ENCODE data around the gene PAK5.

The PAK5 gene

GRCh38 chr20:9503526-9504245, 335.2 kb downstream of the PAK5 start:
- no peaks in the 10 kb centered on the region for H3K4me1 Mint-ChIP-seq (ENCODE audit: low read depth)
- no peaks in the 10 kb centered on the region for H3K36me3 Mint-ChIP-seq (ENCODE audit: low read depth)
- peaks cover 18% of the 10 kb centered on the region for H3K27me3 Mint-ChIP-seq (ENCODE audit: low read depth)
- no peak overlapping the region for H3K27ac Mint-ChIP-seq
- no peaks in the 10 kb centered on the region for H3K9me3 Mint-ChIP-seq
- DNase-seq (ENCODE audit: low spot score), result no peak
- H3K4me3 Mint-ChIP-seq, result no peak overlapping the region

DNA sequence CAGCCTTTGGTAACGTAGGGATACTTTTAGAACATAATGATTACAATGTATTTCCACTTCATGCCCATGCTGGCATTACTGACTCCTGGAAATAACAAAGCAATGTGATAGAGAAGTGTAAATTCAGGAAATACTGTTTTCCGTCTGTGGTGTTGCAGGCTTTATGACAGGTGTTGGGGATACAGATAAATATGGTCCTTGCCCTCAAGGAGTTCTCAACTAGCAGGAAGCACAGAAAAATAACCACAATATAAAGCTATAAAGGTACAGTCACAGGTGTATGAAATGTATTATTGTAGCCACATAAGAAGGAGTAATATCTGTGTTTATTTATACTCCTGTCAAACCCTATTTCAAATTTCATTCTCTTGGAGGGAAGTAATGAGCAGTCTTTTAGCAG, 337.4 kb downstream of the PAK5 start:
- no peaks in the 10 kb centered on the region for H3K4me1 Mint-ChIP-seq (ENCODE audit: low read depth)
- no peak overlapping the region for H3K27ac Mint-ChIP-seq
- H3K36me3 Mint-ChIP-seq (ENCODE audit: low read depth), result no peaks in the 10 kb centered on the region
- H3K4me3 Mint-ChIP-seq, result no peak overlapping the region
- no peaks in the 10 kb centered on the region for H3K9me3 Mint-ChIP-seq
- no peak for DNase-seq (ENCODE audit: low spot score)
- H3K27me3 Mint-ChIP-seq (ENCODE audit: low read depth), result peaks cover 6% of the 10 kb centered on the region

DNA sequence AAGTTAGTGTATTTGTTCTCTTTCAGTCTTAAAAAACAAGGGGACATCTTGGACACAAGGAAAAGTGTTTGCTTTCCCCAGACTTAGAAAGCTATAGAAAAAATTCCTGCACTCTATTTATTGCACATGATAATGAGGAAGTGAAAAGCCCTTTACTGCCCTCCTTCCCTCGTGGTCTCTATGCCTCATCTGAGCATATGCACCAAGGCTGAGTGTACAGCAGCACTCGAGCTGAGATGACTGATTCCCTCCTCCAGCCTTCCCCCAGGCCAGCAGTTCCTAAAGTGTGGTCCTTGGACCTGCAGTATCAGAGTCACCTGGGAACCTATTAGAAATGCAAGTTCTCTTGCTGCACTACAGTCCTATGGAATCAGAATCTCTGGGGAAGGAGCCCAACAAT, 338.8 kb downstream of the PAK5 start:
- Mint-ChIP-seq H3K9me3 (peaks cover 8% of the 10 kb centered on the region), H3K36me3 (ENCODE audit: low read depth) (no peaks in the 10 kb centered on the region), H3K27me3 (ENCODE audit: low read depth) (no peaks in the 10 kb centered on the region), H3K4me3 (no peak overlapping the region), H3K4me1 (ENCODE audit: low read depth) (no peaks in the 10 kb centered on the region), H3K27ac (no peak overlapping the region)
- DNase-seq (ENCODE audit: low spot score), result no peak

GRCh38 chr20:9499126-9499899, 339.6 kb downstream of the PAK5 start:
- Mint-ChIP-seq H3K27ac (no peak overlapping the region), H3K36me3 (ENCODE audit: low read depth) (no peaks in the 10 kb centered on the region)

DNA sequence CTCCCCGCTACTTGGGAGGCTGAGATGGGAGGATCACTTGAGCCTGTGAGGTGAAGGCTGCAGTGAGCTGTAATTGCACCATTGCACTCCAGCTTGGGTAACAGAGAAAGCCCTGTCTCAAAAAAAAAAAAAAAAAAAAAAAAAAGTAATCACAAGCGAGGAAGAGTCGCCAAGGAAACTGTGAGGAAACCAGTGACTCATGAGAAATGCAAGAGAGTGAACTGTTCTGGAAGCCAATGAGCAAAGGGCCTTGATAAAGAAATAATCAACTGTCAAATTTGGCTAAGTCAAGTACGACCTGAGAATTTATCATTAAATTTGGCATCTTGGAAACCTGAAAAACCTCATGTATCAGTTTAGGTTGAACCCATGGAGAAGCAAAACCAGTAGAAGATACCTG, 340.6 kb downstream of the PAK5 start:
- H3K36me3 Mint-ChIP-seq (ENCODE audit: low read depth), result no peaks in the 10 kb centered on the region
- no peak overlapping the region for H3K4me3 Mint-ChIP-seq
- H3K27me3 Mint-ChIP-seq (ENCODE audit: low read depth), result no peaks in the 10 kb centered on the region
- H3K9me3 Mint-ChIP-seq, result peaks cover 8% of the 10 kb centered on the region
- H3K4me1 Mint-ChIP-seq (ENCODE audit: low read depth), result no peaks in the 10 kb centered on the region
- DNase-seq (ENCODE audit: low spot score), result no peak
- no peak overlapping the region for H3K27ac Mint-ChIP-seq

More at GRCh38 chr20:9499126-9499899, 339.6 kb downstream of the PAK5 start:
- Mint-ChIP-seq H3K9me3 (peaks cover 8% of the 10 kb centered on the region), H3K27me3 (ENCODE audit: low read depth) (no peaks in the 10 kb centered on the region), H3K4me1 (ENCODE audit: low read depth) (no peaks in the 10 kb centered on the region), H3K4me3 (no peak overlapping the region)
- DNase-seq (ENCODE audit: low spot score), result no peak

GRCh38 chr20:9496155-9496554, 342.7 kb downstream of the PAK5 start:
- H3K9me3 Mint-ChIP-seq, result peaks cover 8% of the 10 kb centered on the region
- DNase-seq (ENCODE audit: low spot score), result no peak
- H3K4me3 Mint-ChIP-seq, result no peak overlapping the region
- H3K36me3 Mint-ChIP-seq (ENCODE audit: low read depth), result no peaks in the 10 kb centered on the region
- no peak overlapping the region for H3K27ac Mint-ChIP-seq
- H3K27me3 Mint-ChIP-seq (ENCODE audit: low read depth), result no peaks in the 10 kb centered on the region
- H3K4me1 Mint-ChIP-seq (ENCODE audit: low read depth), result no peaks in the 10 kb centered on the region

DNA sequence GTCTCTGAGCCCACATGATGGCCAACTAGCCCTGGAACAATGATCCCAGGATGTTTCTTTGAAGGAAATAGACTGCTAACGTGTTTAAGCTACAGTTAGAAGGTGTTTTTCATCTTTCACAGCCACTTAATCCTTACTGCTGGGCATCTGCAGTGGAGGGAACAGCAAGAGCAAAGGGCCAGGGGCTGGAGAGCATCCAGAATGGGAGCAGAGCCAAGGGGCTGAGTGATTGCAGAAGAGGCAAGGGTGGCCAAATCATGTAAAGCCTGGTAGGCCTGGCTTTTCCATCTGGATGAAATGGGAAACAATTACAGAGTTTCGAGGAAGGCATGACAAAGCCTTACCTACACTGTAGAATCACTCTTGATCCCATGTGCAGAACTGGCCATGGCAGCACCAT, 343.2 kb downstream of the PAK5 start:
- Mint-ChIP-seq H3K27ac (no peak overlapping the region), H3K27me3 (ENCODE audit: low read depth) (no peaks in the 10 kb centered on the region), H3K36me3 (ENCODE audit: low read depth) (no peaks in the 10 kb centered on the region), H3K9me3 (peaks cover 8% of the 10 kb centered on the region), H3K4me1 (ENCODE audit: low read depth) (no peaks in the 10 kb centered on the region), H3K4me3 (no peak overlapping the region)
- DNase-seq (ENCODE audit: low spot score), result no peak

GRCh38 chr20:9493803-9494202, 345.1 kb downstream of the PAK5 start:
- no peak overlapping the region for H3K4me3 Mint-ChIP-seq
- no peaks in the 10 kb centered on the region for H3K36me3 Mint-ChIP-seq (ENCODE audit: low read depth)
- no peak for DNase-seq (ENCODE audit: low spot score)
- H3K27me3 Mint-ChIP-seq (ENCODE audit: low read depth), result no peaks in the 10 kb centered on the region
- H3K4me1 Mint-ChIP-seq (ENCODE audit: low read depth), result no peaks in the 10 kb centered on the region
- H3K9me3 Mint-ChIP-seq, result peaks cover 8% of the 10 kb centered on the region
- no peak overlapping the region for H3K27ac Mint-ChIP-seq

GRCh38 chr20:9492067-9492466, 346.8 kb downstream of the PAK5 start:
- H3K4me1 Mint-ChIP-seq (ENCODE audit: low read depth), result no peaks in the 10 kb centered on the region
- no peak overlapping the region for H3K4me3 Mint-ChIP-seq
- H3K36me3 Mint-ChIP-seq (ENCODE audit: low read depth), result no peaks in the 10 kb centered on the region
- no peak for DNase-seq (ENCODE audit: low spot score)
- no peak overlapping the region for H3K27ac Mint-ChIP-seq
- no peaks in the 10 kb centered on the region for H3K27me3 Mint-ChIP-seq (ENCODE audit: low read depth)
- peaks cover 8% of the 10 kb centered on the region for H3K9me3 Mint-ChIP-seq

DNA sequence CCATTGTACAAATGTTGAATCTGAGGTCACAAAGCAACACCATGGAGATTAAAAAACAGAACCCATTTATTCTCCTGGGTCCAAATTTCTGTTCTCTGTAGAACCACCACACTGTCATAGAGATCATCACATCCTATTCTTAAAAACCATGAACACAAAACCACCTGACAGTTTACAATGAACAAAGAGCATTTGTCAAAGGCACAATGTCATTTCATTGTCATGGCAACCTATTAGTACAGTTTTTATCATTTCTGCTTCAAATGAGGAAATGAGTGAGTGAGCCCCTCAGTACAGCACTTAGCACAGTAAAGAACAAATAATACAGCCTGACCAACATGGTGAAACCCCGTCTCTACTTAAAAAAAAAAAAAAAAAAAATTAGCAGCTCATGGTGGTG, 347.6 kb downstream of the PAK5 start:
- H3K27ac Mint-ChIP-seq, result no peak overlapping the region
- H3K36me3 Mint-ChIP-seq (ENCODE audit: low read depth), result no peaks in the 10 kb centered on the region
- no peak for DNase-seq (ENCODE audit: low spot score)
- no peaks in the 10 kb centered on the region for H3K27me3 Mint-ChIP-seq (ENCODE audit: low read depth)
- H3K4me1 Mint-ChIP-seq (ENCODE audit: low read depth), result no peaks in the 10 kb centered on the region
- H3K4me3 Mint-ChIP-seq, result no peak overlapping the region
- peaks cover 8% of the 10 kb centered on the region for H3K9me3 Mint-ChIP-seq

DNA sequence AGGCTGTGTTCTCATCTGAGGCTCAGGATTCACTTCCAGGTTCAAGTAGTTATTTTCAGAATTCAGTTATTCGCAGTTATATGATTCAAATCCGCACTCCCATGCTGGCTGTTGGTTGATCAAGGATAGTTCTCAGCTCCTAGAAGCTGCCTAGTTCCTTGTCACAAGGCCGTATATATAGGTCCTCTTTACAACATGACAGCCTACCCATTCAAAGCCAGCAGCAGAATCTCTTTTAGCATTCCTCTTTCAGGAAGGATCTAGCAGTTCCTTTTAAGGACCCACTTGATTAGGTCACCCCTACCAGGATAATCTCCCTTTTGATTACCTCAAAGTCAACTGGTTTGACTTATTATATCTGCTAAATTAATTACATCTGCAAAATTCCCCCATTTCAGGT, 348.2 kb downstream of the PAK5 start:
- Mint-ChIP-seq H3K9me3 (peaks cover 5% of the 10 kb centered on the region), H3K4me1 (ENCODE audit: low read depth) (no peaks in the 10 kb centered on the region), H3K27me3 (ENCODE audit: low read depth) (no peaks in the 10 kb centered on the region), H3K4me3 (no peak overlapping the region), H3K36me3 (ENCODE audit: low read depth) (no peaks in the 10 kb centered on the region), H3K27ac (no peak overlapping the region)
- DNase-seq (ENCODE audit: low spot score), result no peak

- no peak overlapping the region for H3K4me3 Mint-ChIP-seq
- no peaks in the 10 kb centered on the region for H3K9me3 Mint-ChIP-seq
- DNase-seq (ENCODE audit: low spot score), result no peak
- H3K4me1 Mint-ChIP-seq (ENCODE audit: low read depth), result no peaks in the 10 kb centered on the region
- no peaks in the 10 kb centered on the region for H3K36me3 Mint-ChIP-seq (ENCODE audit: low read depth)
- no peaks in the 10 kb centered on the region for H3K27me3 Mint-ChIP-seq (ENCODE audit: low read depth)
- H3K27ac Mint-ChIP-seq, result no peak overlapping the region
Observed at GRCh38 chr20:9490161-9490560, 348.7 kb downstream of the PAK5 start.

GRCh38 chr20:9488063-9488462, 350.8 kb downstream of the PAK5 start:
- no peak for DNase-seq (ENCODE audit: low spot score)
- no peak overlapping the region for H3K4me3 Mint-ChIP-seq
- no peaks in the 10 kb centered on the region for H3K4me1 Mint-ChIP-seq (ENCODE audit: low read depth)
- no peak overlapping the region for H3K27ac Mint-ChIP-seq
- no peaks in the 10 kb centered on the region for H3K9me3 Mint-ChIP-seq
- H3K36me3 Mint-ChIP-seq (ENCODE audit: low read depth), result no peaks in the 10 kb centered on the region
- H3K27me3 Mint-ChIP-seq (ENCODE audit: low read depth), result no peaks in the 10 kb centered on the region
